Fibroblast of skin of left quadriceps (primary cell): ENCODE data around the gene DHRS7B.

ENCODE experiments used
- DNase-seq, 2 experiments: peaks; one replicate each; pipeline ENCODE4 v3.0.0-alpha.2; 2013; ENCODE audit warnings: low read depth in 2 of 2

DHRS7B gene

DNA sequence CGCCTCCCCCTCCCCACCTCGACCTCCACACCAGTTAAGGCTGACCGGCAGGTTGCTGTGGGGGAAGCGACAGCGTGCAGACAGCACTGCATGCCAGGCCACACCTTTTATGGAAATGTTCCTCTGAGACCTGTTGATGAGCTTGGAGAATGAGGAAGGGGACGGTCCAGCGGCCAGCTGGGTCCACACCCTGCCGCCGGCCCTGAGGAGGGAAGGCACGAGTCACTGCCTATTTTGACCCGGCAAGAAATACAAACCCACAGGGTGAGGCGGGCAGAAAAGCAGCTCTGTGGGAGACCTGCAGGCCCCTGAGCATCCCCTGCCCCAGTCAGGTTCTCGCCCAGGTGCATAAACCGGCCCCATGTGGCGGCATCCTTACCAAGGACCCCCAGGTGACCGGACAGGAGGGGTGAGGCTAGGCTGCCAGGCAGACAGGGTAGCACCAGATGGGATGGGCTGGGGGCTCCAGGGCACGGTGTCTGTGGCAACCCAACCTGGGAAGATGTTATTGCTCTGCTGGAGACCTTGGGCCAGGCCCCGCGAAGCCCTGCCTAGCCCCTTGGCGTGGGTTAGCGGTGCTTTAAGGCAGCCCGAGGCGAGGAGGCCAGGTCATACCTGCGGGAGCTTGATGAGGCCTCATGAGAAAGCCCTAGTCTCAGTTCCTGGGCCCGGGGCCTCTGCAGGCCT, 113.7 kb downstream of the DHRS7B start:
- no peak for DNase-seq
